ENCODE data around the gene FAM184B.

Gene FAM184B

DNA sequence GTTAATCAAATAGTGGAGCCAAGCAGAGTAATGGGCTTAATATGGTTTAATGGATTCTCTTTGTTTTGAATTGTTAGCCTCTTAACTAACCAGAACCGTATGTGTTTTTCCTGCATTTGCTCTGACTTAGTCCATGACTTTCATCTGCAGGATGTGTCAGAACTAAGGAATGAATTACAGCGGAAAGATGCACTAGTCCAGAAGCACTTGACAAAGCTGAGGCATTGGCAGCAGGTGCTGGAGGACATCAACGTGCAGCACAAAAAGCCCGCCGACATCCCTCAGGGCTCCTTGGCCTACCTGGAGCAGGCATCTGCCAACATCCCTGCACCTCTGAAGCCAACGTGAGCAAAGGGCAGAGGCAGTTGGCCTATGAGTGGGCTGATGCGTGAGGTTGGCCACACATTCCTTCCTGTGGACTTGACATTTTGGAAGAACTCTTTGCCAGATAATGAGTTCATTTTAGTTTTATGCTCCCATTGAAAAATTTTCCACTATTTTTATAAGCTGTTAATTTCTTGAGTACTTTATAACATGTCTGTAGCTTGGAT, 157.9 kb downstream of the FAM184B start:
- Histone ChIP-seq H3K4me3 (ENCODE audit: low read length in 2 of 2) (no peak overlapping the region), H3K9me3 (ENCODE audit: control insufficient read depth in 2 of 2, low read length in 2 of 2) (no peaks in the 10 kb centered on the region), H3K27ac (ENCODE audit: low read depth in 2 of 2, low read length in 2 of 2) (no peak overlapping the region), H3K27me3 (ENCODE audit: control insufficient read depth in 2 of 2, insufficient read depth in 2 of 2, low read length in 2 of 2) (no peaks in the 10 kb centered on the region), H3K4me1 (ENCODE audit: control insufficient read depth in 2 of 2, insufficient read depth in 2 of 2, low read length in 2 of 2) (peaks cover 0 to 4% of the 10 kb centered on the region in 2 donors), H3K36me3 (ENCODE audit: control insufficient read depth in 2 of 2, insufficient read depth in 2 of 2, low read length in 2 of 2) (peaks cover 65 to 87% of the 10 kb centered on the region in 2 donors), H3K9ac (ENCODE audit: low read depth in 1 of 2, low read length in 2 of 2) (no peak overlapping the region)

DNA sequence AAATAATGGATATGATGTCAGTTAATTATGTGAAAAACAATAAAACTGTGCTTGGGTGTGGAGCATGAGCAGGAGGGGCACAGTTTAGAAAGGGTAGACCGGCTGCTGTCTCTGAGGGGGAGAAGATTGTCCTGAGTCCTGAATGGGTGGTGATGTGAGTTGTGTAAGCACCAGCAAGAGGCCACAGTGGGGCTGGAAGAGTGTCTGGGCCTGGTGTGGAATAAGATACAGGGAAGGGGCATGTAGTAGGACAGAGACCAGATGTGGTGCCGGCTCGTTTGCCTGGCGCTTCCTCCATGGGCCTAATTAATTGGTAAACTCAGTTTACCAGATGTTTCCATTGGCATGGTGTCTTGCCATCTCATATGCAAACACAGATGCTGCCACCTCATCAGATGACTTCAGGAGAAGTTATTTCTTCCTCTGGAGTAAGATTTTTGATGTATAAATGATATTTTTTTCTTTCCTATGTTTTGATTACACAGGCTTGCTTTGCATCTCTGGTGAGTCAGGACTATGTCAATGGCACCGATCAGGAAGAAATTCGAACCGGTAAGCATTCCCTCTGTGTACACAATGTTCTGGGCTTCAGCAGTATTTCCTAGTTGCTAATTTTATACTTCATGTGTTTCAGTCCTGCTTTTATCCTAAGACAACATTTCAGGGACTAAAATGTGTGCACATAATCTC, 161.9 kb downstream of the FAM184B start:
- peaks cover 33 to 59% of the 10 kb centered on the region in 2 donors for H3K36me3 ChIP-seq (ENCODE audit: control insufficient read depth in 2 of 2, insufficient read depth in 2 of 2, low read length in 2 of 2)

DNA sequence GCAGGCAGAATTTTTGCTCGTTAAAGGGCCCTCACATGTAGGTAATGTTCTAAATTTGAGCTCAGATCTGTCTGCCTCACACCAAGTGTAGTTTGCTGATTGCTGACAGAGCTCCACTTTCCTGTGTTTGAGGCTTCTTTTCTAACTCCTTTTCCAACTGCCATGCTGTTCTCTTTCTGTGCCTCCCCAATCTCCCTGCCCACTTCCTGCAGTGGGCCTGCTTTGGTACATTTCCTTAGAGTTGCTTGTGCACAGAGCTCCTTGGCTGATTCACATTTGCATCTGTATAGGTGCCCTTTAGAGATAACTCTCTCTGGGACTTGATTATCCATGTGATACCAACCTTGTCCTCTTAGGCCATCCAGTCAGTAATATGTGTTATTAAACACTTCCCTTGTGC, 162.5 kb downstream of the FAM184B start:
- Histone ChIP-seq H3K9me3 (ENCODE audit: control insufficient read depth in 2 of 2, low read length in 2 of 2) (no peaks in the 10 kb centered on the region), H3K27ac (ENCODE audit: low read depth in 2 of 2, low read length in 2 of 2) (no peak overlapping the region), H3K9ac (ENCODE audit: low read depth in 1 of 2, low read length in 2 of 2) (no peak overlapping the region), H3K4me1 (ENCODE audit: control insufficient read depth in 2 of 2, insufficient read depth in 2 of 2, low read length in 2 of 2) (peaks cover 10 to 12% of the 10 kb centered on the region in 2 donors), H3K4me3 (ENCODE audit: low read length in 2 of 2) (no peak overlapping the region), H3K27me3 (ENCODE audit: control insufficient read depth in 2 of 2, insufficient read depth in 2 of 2, low read length in 2 of 2) (no peaks in the 10 kb centered on the region), H3K36me3 (ENCODE audit: control insufficient read depth in 2 of 2, insufficient read depth in 2 of 2, low read length in 2 of 2) (peaks cover 27 to 52% of the 10 kb centered on the region in 2 donors)

More for the DNA sequence above, 161.9 kb downstream of the FAM184B start:
- Histone ChIP-seq H3K9ac (ENCODE audit: low read depth in 1 of 2, low read length in 2 of 2) (no peak overlapping the region), H3K27me3 (ENCODE audit: control insufficient read depth in 2 of 2, insufficient read depth in 2 of 2, low read length in 2 of 2) (no peaks in the 10 kb centered on the region), H3K4me3 (ENCODE audit: low read length in 2 of 2) (no peak overlapping the region), H3K9me3 (ENCODE audit: control insufficient read depth in 2 of 2, low read length in 2 of 2) (no peaks in the 10 kb centered on the region), H3K27ac (ENCODE audit: low read depth in 2 of 2, low read length in 2 of 2) (no peak overlapping the region), H3K4me1 (ENCODE audit: control insufficient read depth in 2 of 2, insufficient read depth in 2 of 2, low read length in 2 of 2) (peaks cover 10 to 12% of the 10 kb centered on the region in 2 donors)

DNA sequence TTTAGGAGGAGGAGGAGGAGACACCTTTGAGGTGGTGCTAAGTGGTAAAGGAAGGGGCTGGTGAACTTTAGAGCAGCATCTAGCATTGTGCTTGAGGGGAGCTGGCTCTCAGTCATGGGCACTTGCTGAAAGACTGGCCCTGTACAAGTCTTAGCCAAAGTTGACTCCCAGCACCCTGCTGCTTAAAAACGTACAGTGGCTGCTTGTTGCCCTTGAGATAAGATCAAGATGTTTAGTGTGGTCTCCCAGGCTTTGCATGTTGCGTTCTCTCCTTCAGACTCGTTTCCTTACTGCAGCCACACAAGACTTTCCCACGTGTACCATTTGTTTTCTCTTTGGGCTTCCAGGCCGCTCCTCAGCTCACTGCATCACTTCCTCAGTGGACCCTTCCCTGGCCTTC, 165.1 kb downstream of the FAM184B start:
- H3K9me3 ChIP-seq (ENCODE audit: control insufficient read depth in 2 of 2, low read length in 2 of 2): no peaks in the 10 kb centered on the region
- no peak overlapping the region for H3K27ac ChIP-seq (ENCODE audit: low read depth in 2 of 2, low read length in 2 of 2)
- H3K4me1 ChIP-seq (ENCODE audit: control insufficient read depth in 2 of 2, insufficient read depth in 2 of 2, low read length in 2 of 2): peaks cover 10 to 12% of the 10 kb centered on the region in 2 donors
- H3K36me3 ChIP-seq (ENCODE audit: control insufficient read depth in 2 of 2, insufficient read depth in 2 of 2, low read length in 2 of 2): peaks cover 6 to 28% of the 10 kb centered on the region in 2 donors
- H3K4me3 ChIP-seq (ENCODE audit: low read length in 2 of 2): peak overlapping the region in 1 of 2 donors; percentile 23
- H3K27me3 ChIP-seq (ENCODE audit: control insufficient read depth in 2 of 2, insufficient read depth in 2 of 2, low read length in 2 of 2): no peaks in the 10 kb centered on the region
- no peak overlapping the region for H3K9ac ChIP-seq (ENCODE audit: low read depth in 1 of 2, low read length in 2 of 2)

DNA sequence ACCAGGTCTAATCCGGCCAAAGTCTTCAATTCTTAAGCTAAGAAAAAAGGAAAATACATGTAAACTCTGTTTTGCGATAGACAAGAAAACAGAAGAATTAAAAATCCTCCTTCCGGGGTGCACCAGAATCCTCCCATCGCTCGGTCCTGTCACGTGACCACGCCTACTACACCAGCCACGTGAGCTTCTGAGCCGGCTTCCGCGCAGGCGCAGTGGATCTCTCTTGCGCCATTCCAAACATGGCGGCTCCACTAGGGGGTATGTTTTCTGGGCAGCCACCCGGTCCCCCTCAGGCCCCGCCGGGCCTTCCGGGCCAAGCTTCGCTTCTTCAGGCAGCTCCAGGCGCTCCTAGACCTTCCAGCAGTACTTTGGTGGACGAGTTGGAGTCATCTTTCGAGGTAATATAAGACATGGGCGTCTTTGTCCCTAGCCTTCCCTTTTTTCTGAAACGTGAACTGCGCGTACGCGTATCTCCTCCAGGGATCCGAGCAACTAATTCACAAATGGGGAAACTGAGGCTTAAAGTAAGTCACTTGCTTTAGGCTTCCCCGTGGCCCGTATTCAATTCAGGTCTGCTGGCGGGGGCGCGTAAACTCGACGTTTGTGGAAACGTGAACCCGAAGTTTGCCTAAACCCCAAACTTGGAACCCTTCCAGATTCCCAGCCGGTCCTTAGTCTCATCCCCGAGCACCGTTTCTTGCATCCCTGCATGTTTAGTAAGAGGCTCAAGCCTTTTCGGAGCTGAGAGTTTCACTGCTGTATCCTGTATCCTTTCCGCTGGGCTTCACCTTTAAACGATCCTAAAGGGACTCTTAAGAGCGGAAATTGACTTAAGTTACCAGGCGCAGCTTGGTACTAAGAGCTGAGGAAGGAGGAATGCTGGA, 166.8 kb downstream of the FAM184B start, which contains the start of gene MED28:
Gene MED28 (plus strand): TSS at position 226 of the 884 bp plus-strand sequence. CDS start 14 bp downstream, at position 240.
- peak within 1 kb of the TSS; percentile 92 to 94 for H3K4me3 ChIP-seq (ENCODE audit: low read length in 2 of 2)
- H3K36me3 ChIP-seq (ENCODE audit: control insufficient read depth in 2 of 2, insufficient read depth in 2 of 2, low read length in 2 of 2): peaks cover 0 to 14% of the 10 kb centered on the region in 2 donors
- H3K9me3 ChIP-seq (ENCODE audit: control insufficient read depth in 2 of 2, low read length in 2 of 2): no peaks in the 10 kb centered on the region
- peak within 1 kb of the TSS; percentile 86 to 88 for H3K9ac ChIP-seq (ENCODE audit: low read depth in 1 of 2, low read length in 2 of 2)
- H3K4me1 ChIP-seq (ENCODE audit: control insufficient read depth in 2 of 2, insufficient read depth in 2 of 2, low read length in 2 of 2): peaks cover 10 to 12% of the 10 kb centered on the region in 2 donors
- H3K27ac ChIP-seq (ENCODE audit: low read depth in 2 of 2, low read length in 2 of 2): peak within 1 kb of the TSS; percentile 80 to 88
- H3K27me3 ChIP-seq (ENCODE audit: control insufficient read depth in 2 of 2, insufficient read depth in 2 of 2, low read length in 2 of 2): no peaks in the 10 kb centered on the region

DNA sequence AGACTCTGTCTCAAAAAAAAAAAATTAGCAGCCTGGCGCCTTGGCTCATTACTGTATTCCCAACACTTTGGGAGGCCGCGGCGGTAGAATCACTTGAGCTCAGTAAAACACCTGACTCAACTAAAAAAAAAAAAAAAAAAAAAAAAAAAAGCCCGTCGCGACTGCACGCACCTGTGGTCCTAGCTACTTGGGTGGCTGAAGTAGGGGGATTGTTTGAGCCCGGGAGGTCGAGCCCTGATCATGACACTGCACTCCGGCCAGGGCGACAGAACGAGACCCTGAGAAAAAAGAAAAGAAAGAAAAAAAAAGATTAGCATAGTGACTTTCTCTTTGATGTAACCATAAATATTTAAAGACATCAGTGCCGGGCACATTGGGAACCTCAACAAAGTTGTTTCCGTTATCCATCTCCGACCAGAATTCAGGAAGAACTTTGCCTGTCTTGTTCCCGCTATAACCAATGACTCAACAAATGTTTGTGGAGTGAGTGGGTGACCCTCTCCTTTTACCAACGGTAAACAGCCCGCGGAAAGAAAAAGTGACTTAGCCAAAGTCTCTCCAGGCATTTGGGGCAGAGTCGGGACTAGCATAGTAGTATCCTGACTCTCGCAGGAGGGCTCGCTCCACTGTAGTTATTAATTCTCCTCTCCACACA, 167.5 kb downstream of the FAM184B start:
- H3K36me3 ChIP-seq (ENCODE audit: control insufficient read depth in 2 of 2, insufficient read depth in 2 of 2, low read length in 2 of 2): peaks cover 0 to 9% of the 10 kb centered on the region in 2 donors
- H3K4me3 ChIP-seq (ENCODE audit: low read length in 2 of 2): peak overlapping the region; percentile 92 to 94
- peaks cover 10 to 11% of the 10 kb centered on the region in 2 donors for H3K4me1 ChIP-seq (ENCODE audit: control insufficient read depth in 2 of 2, insufficient read depth in 2 of 2, low read length in 2 of 2)
- peak overlapping the region; percentile 86 to 88 for H3K9ac ChIP-seq (ENCODE audit: low read depth in 1 of 2, low read length in 2 of 2)
- no peaks in the 10 kb centered on the region for H3K9me3 ChIP-seq (ENCODE audit: control insufficient read depth in 2 of 2, low read length in 2 of 2)
- peak overlapping the region; percentile 80 to 88 for H3K27ac ChIP-seq (ENCODE audit: low read depth in 2 of 2, low read length in 2 of 2)
- no peaks in the 10 kb centered on the region for H3K27me3 ChIP-seq (ENCODE audit: control insufficient read depth in 2 of 2, insufficient read depth in 2 of 2, low read length in 2 of 2)

DNA sequence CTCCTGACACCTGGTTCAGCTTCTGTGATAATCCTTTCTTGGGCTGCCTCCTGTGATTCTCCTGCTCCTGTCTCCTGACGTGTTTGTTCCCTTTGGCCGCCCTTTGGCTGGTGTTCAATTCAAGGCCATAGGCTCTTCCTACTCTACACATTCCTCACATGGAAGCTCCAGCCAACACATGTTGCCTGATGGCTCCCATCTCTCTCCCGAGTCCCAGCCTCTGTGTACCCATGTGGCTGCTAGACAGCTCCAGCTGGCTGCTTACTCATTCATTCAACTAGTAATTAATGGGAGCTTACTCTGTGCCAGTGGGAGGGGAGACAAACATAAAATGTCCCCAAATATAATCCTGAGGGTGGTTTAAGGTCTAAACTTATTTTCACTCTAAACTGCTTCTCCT, 176.2 kb downstream of the FAM184B start:
- H3K27me3 ChIP-seq (ENCODE audit: control insufficient read depth in 2 of 2, insufficient read depth in 2 of 2, low read length in 2 of 2): no peaks in the 10 kb centered on the region
- H3K27ac ChIP-seq (ENCODE audit: low read depth in 2 of 2, low read length in 2 of 2): no peak overlapping the region
- H3K4me3 ChIP-seq (ENCODE audit: low read length in 2 of 2): no peak overlapping the region
- peaks cover 49 to 50% of the 10 kb centered on the region in 2 donors for H3K36me3 ChIP-seq (ENCODE audit: control insufficient read depth in 2 of 2, insufficient read depth in 2 of 2, low read length in 2 of 2)
- H3K9ac ChIP-seq (ENCODE audit: low read depth in 1 of 2, low read length in 2 of 2): no peak overlapping the region
- H3K9me3 ChIP-seq (ENCODE audit: control insufficient read depth in 2 of 2, low read length in 2 of 2): no peaks in the 10 kb centered on the region
- H3K4me1 ChIP-seq (ENCODE audit: control insufficient read depth in 2 of 2, insufficient read depth in 2 of 2, low read length in 2 of 2): no peaks in the 10 kb centered on the region

DNA sequence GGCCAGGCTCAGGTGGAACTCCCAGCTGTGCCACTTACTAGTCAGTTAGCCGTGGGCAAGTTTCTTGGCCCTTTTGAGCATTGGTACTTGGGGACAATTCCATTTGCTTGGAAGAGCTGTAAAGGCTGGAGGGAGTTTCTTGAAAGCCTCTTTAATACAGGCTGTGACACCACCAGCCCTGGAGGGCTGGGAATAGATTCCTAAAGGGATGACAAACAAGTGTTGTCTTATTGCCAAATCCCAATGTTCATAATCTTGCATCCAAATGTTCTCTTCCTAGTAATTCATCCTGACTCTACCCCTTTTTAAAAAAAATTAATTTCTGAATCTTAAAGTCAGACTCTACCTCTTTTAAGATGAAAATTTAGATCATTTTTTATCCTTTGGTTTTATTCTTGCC, 181.6 kb downstream of the FAM184B start:
- Histone ChIP-seq H3K4me3 (ENCODE audit: low read length in 2 of 2) (no peak overlapping the region), H3K9ac (ENCODE audit: low read depth in 1 of 2, low read length in 2 of 2) (no peak overlapping the region), H3K27me3 (ENCODE audit: control insufficient read depth in 2 of 2, insufficient read depth in 2 of 2, low read length in 2 of 2) (no peaks in the 10 kb centered on the region), H3K27ac (ENCODE audit: low read depth in 2 of 2, low read length in 2 of 2) (no peak overlapping the region), H3K36me3 (ENCODE audit: control insufficient read depth in 2 of 2, insufficient read depth in 2 of 2, low read length in 2 of 2) (peaks cover 55 to 61% of the 10 kb centered on the region in 2 donors), H3K9me3 (ENCODE audit: control insufficient read depth in 2 of 2, low read length in 2 of 2) (no peaks in the 10 kb centered on the region), H3K4me1 (ENCODE audit: control insufficient read depth in 2 of 2, insufficient read depth in 2 of 2, low read length in 2 of 2) (no peaks in the 10 kb centered on the region)

DNA sequence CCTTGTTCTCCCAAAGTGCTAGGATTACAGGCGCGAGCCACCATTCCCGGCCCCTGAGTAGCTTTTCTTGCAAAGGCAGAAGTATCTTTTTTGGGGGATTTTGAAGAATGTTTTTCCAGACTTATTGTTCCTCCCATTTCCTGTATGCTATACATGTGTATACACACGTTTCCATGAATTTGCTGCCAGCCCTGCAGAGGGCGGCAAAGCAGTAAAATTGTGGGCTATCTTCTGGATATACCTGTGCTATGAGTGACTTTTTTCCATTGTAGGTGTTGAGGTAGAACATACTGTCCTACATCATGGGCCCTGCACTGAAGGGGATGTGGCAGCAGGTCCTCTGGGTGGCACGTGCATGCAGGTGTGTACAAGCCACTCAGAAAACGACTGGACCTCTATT, 183.9 kb downstream of the FAM184B start:
- no peak overlapping the region for H3K27ac ChIP-seq (ENCODE audit: low read depth in 2 of 2, low read length in 2 of 2)
- H3K27me3 ChIP-seq (ENCODE audit: control insufficient read depth in 2 of 2, insufficient read depth in 2 of 2, low read length in 2 of 2): no peaks in the 10 kb centered on the region
- H3K4me1 ChIP-seq (ENCODE audit: control insufficient read depth in 2 of 2, insufficient read depth in 2 of 2, low read length in 2 of 2): no peaks in the 10 kb centered on the region
- H3K9me3 ChIP-seq (ENCODE audit: control insufficient read depth in 2 of 2, low read length in 2 of 2): no peaks in the 10 kb centered on the region
- peaks cover 57 to 68% of the 10 kb centered on the region in 2 donors for H3K36me3 ChIP-seq (ENCODE audit: control insufficient read depth in 2 of 2, insufficient read depth in 2 of 2, low read length in 2 of 2)
- H3K9ac ChIP-seq (ENCODE audit: low read depth in 1 of 2, low read length in 2 of 2): no peak overlapping the region
- H3K4me3 ChIP-seq (ENCODE audit: low read length in 2 of 2): no peak overlapping the region

Measured in mucosa of rectum (tissue), 2 donors.